Endothelial cell (in vitro differentiated cells): ENCODE results near the gene VEGFC. TPM values are rescaled to one million over a fixed set of nuclear protein-coding genes. Genes with fewer than 3 reads are reported as not detected.

Experiments
- DNase-seq: peaks from one replicate; pipeline ENCODE4 v3.0.0; 2021; ENCODE audit warnings: low spot score
- H3K27ac Mint-ChIP-seq: one replicate; pipeline ENCODE4 v1.8.0; 2021; ENCODE audit warnings: mixed read lengths, inconsistent platforms; ENCODE audit not compliant: unreplicated experiment
- H3K27me3 Mint-ChIP-seq: one replicate; pipeline ENCODE4 v1.8.0; 2021; ENCODE audit warnings: mild to moderate bottlenecking, moderate library complexity, mixed read lengths, inconsistent platforms; ENCODE audit not compliant: unreplicated experiment
- H3K36me3 Mint-ChIP-seq: one replicate; pipeline ENCODE4 v1.8.0; 2021; ENCODE audit warnings: mild to moderate bottlenecking, low read depth, mixed read lengths, inconsistent platforms; ENCODE audit not compliant: unreplicated experiment
- H3K4me1 Mint-ChIP-seq: one replicate; pipeline ENCODE4 v1.8.0; 2021; ENCODE audit warnings: mild to moderate bottlenecking, mixed read lengths, inconsistent platforms; ENCODE audit not compliant: unreplicated experiment
- H3K4me3 Mint-ChIP-seq: one replicate; pipeline ENCODE4 v1.8.0; 2021; ENCODE audit warnings: mild to moderate bottlenecking, mixed read lengths, inconsistent platforms; ENCODE audit not compliant: unreplicated experiment
- H3K9me3 Mint-ChIP-seq: one replicate; pipeline ENCODE4 v1.8.0; 2021; ENCODE audit warnings: mixed read lengths, inconsistent platforms; ENCODE audit not compliant: unreplicated experiment
- total RNA-seq: library from RNA; stranded (reverse); fragmentation: NEBNext Ultra II Directional; extraction: Animal tissue kit (Norgen Biotek cat#: 25700); gene quantifications from one replicate; pipeline ENCODE4 v1.2.1, GENCODE V29; 2021; ENCODE audit not compliant: unreplicated experiment
- TF ChIP-seq, protein P1 (sequence below): fragments of 200-600 bp; sonication (generic); IDR thresholded peaks from one replicate; pipeline ENCODE4 v1.5.0; 2021; ENCODE audit warnings: antibody characterized with exemption; ENCODE audit not compliant: unreplicated experiment

The VEGFC gene
- total RNA-seq, 1 donor from 2014 or later = 0.92 TPM

DNA sequence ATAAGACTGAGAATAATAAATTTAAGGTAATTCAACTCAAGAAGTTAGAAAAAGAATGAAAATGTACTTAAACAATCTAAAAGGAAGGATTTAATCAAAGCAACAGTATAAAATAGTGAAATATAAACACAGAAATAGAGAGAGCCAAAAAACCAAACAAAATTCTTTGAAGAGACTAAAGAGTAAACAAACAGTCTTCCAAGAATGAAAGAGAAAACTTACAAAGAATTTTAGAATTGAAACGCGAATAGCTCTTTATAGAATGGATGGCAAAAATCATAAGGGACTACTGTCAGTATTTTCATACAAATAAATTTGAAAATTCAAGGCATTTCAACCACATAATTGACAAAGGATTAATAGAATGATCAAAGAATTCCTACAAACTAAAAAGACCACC lies 41.7 kb downstream of the VEGFC start:
- DNase-seq = no peak
- Mint-ChIP-seq H3K27ac (no peak overlapping the region), H3K9me3 (no peaks in the 10 kb centered on the region), H3K4me3 (no peak overlapping the region), H3K4me1 (no peaks in the 10 kb centered on the region), H3K27me3 (no peaks in the 10 kb centered on the region), H3K36me3 (no peaks in the 10 kb centered on the region)
- TF ChIP-seq, protein P1, sequence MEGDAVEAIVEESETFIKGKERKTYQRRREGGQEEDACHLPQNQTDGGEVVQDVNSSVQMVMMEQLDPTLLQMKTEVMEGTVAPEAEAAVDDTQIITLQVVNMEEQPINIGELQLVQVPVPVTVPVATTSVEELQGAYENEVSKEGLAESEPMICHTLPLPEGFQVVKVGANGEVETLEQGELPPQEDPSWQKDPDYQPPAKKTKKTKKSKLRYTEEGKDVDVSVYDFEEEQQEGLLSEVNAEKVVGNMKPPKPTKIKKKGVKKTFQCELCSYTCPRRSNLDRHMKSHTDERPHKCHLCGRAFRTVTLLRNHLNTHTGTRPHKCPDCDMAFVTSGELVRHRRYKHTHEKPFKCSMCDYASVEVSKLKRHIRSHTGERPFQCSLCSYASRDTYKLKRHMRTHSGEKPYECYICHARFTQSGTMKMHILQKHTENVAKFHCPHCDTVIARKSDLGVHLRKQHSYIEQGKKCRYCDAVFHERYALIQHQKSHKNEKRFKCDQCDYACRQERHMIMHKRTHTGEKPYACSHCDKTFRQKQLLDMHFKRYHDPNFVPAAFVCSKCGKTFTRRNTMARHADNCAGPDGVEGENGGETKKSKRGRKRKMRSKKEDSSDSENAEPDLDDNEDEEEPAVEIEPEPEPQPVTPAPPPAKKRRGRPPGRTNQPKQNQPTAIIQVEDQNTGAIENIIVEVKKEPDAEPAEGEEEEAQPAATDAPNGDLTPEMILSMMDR = no peak

DNA sequence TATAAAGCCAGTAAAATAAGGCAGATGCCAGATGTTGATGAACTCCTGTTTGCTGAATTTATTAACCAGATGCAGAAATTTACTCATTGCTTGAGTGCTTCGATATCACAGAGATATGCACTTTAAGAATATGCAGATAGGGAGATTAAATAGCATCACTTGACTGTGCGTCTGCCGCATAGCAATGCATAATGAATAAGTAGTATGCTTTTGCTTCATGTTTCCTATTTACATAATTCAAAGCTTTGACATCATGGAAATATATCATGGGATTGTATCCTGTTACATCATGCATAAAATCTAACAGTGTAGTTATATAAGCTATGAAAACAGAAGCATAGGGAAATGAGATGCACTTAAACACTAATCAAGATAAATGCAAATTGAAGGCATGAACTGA lies 45.9 kb downstream of the VEGFC start:
- Mint-ChIP-seq H3K27me3 (no peaks in the 10 kb centered on the region), H3K27ac (no peak overlapping the region), H3K9me3 (no peaks in the 10 kb centered on the region), H3K4me1 (no peaks in the 10 kb centered on the region), H3K36me3 (no peaks in the 10 kb centered on the region), H3K4me3 (no peak overlapping the region)
- no peak for DNase-seq
- TF ChIP-seq, protein P1 = no peak

DNA sequence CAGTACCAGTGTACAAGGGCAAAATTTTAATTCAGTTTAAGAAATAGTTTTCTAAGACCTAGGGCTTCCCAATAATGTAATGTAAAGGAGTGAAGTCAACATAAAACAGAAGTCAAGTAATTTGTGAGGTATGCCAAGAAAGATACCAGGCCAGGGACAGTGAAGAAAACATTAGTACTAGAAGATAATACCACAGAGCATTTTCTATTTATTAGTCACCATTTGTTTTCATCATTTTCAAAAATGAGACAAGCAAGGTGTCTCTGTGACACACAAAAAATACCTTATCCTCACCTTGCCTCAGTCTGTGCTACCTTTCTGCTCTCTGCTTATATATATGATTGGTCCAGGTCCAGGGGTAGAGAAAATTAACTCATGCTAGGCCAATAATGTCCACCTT lies 46.8 kb downstream of the VEGFC start:
- TF ChIP-seq, protein P1 = no peak
- H3K36me3 Mint-ChIP-seq = no peaks in the 10 kb centered on the region
- no peaks in the 10 kb centered on the region for H3K27me3 Mint-ChIP-seq
- no peaks in the 10 kb centered on the region for H3K4me1 Mint-ChIP-seq
- no peak overlapping the region for H3K27ac Mint-ChIP-seq
- no peak for DNase-seq
- H3K9me3 Mint-ChIP-seq = no peaks in the 10 kb centered on the region
- no peak overlapping the region for H3K4me3 Mint-ChIP-seq

DNA sequence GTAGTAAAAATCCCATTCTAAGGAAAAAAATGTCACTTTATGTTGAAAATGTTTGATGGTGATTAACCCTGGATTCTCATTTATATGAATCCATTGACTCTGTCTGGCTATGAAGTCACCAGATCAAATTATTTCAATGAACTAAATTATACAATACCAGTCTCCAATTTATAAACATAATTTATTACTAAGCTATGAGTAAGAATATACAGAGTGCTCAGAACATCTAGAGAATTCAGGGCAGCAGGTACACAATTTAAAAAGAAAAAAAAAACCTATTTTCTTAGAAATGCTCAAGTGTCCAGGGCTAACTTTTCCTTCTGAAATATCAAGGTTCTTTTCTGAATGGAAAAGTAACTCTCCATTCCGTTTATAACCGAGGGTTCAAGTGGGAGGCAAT lies 48.6 kb downstream of the VEGFC start:
- Mint-ChIP-seq H3K27me3 (no peaks in the 10 kb centered on the region), H3K9me3 (no peaks in the 10 kb centered on the region), H3K36me3 (no peaks in the 10 kb centered on the region), H3K4me3 (no peak overlapping the region), H3K27ac (no peak overlapping the region), H3K4me1 (no peaks in the 10 kb centered on the region)
- DNase-seq = no peak
- TF ChIP-seq, protein P1 = no peak

DNA sequence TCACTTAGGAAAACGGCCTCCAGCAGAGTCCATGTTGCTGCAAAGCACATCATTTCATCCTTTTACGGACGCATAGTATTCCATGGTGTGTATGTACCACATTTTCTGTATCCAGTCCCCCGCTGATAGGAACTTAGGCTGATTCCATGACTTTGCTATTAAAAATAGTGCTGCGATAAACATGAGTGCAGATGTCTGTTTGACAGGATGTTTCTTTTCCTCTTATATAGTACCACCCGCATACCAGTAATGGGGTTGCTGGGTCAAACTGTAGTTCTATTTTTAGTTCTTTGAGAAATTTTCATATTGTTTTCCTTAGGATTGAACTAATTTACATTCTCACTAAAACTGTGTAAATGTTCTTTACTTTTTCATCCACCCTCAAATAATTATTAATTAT lies 50.5 kb downstream of the VEGFC start:
- Mint-ChIP-seq H3K9me3 (no peaks in the 10 kb centered on the region), H3K36me3 (no peaks in the 10 kb centered on the region), H3K27me3 (no peaks in the 10 kb centered on the region), H3K27ac (no peak overlapping the region), H3K4me1 (no peaks in the 10 kb centered on the region), H3K4me3 (no peak overlapping the region)
- no peak for DNase-seq
- TF ChIP-seq, protein P1 = no peak
